ENCODE results near the gene RCE1. TPM values are rescaled to one million over a fixed set of nuclear protein-coding genes. Genes with fewer than 3 reads are reported as not detected.

RCE1 gene
- total and polyA plus RNA-seq, 8 donors, result 8.2 to 19.0 (median 10.1) TPM

GRCh38 chr11:66886671-66887221 lies 43.5 kb downstream of the RCE1 start:
- WGBS, 2 donors, result 86 to 89% methylated on average over 15 of the region's 15 CpGs
- Histone ChIP-seq H3K36me3 (no peaks in the 10 kb centered on the region), H3K27me3 (no peaks in the 10 kb centered on the region), H3K4me1 (no peaks in the 10 kb centered on the region), H3K27ac (no peak overlapping the region), H3K4me3 (no peak overlapping the region), H3K9me3 (no peaks in the 10 kb centered on the region)
- TF ChIP-seq, protein P1, sequence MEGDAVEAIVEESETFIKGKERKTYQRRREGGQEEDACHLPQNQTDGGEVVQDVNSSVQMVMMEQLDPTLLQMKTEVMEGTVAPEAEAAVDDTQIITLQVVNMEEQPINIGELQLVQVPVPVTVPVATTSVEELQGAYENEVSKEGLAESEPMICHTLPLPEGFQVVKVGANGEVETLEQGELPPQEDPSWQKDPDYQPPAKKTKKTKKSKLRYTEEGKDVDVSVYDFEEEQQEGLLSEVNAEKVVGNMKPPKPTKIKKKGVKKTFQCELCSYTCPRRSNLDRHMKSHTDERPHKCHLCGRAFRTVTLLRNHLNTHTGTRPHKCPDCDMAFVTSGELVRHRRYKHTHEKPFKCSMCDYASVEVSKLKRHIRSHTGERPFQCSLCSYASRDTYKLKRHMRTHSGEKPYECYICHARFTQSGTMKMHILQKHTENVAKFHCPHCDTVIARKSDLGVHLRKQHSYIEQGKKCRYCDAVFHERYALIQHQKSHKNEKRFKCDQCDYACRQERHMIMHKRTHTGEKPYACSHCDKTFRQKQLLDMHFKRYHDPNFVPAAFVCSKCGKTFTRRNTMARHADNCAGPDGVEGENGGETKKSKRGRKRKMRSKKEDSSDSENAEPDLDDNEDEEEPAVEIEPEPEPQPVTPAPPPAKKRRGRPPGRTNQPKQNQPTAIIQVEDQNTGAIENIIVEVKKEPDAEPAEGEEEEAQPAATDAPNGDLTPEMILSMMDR (IDR thresholded peaks at IDR 0.05), result no peak
- ATAC-seq (peak in 1 of 4 donors; percentile 6), FAIRE-seq (no peak), DNase-seq (peak in 1 of 6 donors; percentile 24)
- intact Hi-C loops (cut with DNase I), result no loop called here

DNA sequence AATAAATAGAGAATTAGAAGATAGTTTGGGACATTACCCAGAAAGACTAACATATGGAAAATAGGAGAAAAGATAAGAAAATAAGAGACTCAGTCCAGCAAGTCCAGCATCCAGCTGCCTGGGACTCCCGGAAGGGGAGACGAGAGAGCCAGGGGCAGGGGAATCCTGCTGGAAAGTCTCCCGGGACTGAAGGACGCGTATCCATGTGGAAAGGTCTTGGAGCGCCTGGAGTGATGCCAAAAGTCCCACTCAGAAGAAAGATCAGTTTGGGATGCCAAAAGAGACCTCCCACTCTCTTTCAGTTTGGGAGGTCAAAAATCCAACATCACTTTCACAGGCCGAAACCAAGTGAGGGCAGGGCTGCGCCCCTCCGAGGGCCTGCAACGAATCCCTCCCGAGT lies 44.3 kb downstream of the RCE1 start:
- Histone ChIP-seq H3K4me3 (no peak overlapping the region), H3K27ac (no peak overlapping the region), H3K9me3 (no peaks in the 10 kb centered on the region), H3K36me3 (no peaks in the 10 kb centered on the region), H3K27me3 (no peaks in the 10 kb centered on the region), H3K4me1 (no peaks in the 10 kb centered on the region)
- DNase-seq (peak in 1 of 6 donors; percentile 27), FAIRE-seq (no peak), ATAC-seq (no peak)
- WGBS, 2 donors, result 85% methylated on average over 11 of the region's 11 CpGs
- TF ChIP-seq, protein P1 (IDR thresholded peaks at IDR 0.05), result no peak
- intact Hi-C loops (cut with DNase I), result no loop called here

GRCh38 chr11:66888282-66888681 lies 45.0 kb downstream of the RCE1 start:
- H3K4me1 ChIP-seq, result no peaks in the 10 kb centered on the region
- H3K27me3 ChIP-seq, result no peaks in the 10 kb centered on the region
- no peak for FAIRE-seq
- TF ChIP-seq, protein P1 (IDR thresholded peaks at IDR 0.05), result no peak
- no peak for ATAC-seq
- H3K36me3 ChIP-seq, result no peaks in the 10 kb centered on the region
- intact Hi-C loops (cut with DNase I), result no loop called here
- no peaks in the 10 kb centered on the region for H3K9me3 ChIP-seq
- DNase-seq, result peak in 1 of 6 donors; percentile 17
- no peak overlapping the region for H3K4me3 ChIP-seq
- WGBS, 2 donors, result 81 to 88% methylated on average over 10 of the region's 10 CpGs
- no peak overlapping the region for H3K27ac ChIP-seq

DNA sequence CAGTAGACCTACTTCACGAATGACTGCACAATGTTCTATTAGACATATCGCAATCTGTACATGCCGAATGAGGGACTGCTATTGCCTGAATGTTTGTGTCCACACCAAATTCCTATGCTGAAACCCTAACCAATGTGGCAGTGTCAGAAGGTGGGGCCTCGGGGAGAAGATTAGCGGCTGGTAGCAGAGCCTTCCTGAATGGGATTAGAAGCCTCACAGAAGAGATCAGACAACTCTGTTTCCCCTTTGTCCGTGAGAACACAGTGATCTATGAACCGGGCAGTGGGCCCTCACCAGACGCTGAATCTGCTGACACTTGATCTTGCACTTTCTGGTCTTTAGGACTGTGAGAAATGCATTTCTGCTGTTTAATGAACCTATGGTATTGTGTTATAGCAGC lies 46.7 kb downstream of the RCE1 start:
- Histone ChIP-seq H3K9me3 (no peaks in the 10 kb centered on the region), H3K4me3 (no peak overlapping the region), H3K4me1 (no peaks in the 10 kb centered on the region), H3K27ac (no peak overlapping the region), H3K27me3 (no peaks in the 10 kb centered on the region), H3K36me3 (no peaks in the 10 kb centered on the region)
- TF ChIP-seq, protein P1 (IDR thresholded peaks at IDR 0.05), result no peak
- DNase-seq, result no peak
- 88 to 89% methylated on average over 8 of the region's 8 CpGs for WGBS, 2 donors
- FAIRE-seq, result no peak
- ATAC-seq, result no peak
- intact Hi-C loops (cut with DNase I), result no loop called here

DNA sequence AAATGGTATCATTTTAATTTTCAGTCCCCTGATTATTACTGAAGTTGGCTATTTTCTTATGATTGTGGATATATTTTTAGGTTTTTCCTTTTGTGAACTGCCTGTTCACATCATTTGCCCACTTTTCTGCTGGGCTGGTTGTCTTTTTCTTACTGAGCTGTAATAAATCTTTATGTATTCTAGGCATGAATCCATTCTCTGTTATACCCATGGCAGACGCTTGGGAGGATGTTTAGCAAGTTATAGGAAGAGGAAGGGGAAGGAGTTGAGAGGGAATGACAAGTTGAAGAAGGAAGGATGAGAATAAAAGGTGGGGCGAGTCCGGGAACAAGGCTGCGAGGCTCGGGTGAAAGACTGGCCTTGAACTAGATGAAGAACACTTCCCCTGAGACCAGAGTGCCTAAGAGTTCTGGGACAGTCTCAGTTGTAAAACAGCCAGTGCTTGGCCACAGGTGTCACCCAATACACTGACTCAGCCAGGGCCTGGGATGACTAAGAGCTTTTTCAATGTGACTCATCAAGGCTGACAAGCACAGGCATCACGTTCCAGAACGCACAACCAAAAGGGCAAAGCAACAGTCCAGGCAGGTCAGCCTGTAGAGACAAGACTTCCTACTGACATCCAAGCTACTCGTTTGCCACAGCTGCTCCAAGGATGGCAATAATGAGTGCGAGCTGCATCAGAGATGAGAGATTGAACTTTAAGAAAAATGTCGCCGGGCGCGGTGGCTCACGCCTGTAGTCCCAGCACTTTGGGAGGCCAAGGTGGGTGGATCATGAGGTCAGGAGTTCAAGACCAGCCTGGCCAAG lies 48.8 kb downstream of the RCE1 start:
- intact Hi-C loops (cut with DNase I), result no loop called here
- no peak overlapping the region for H3K4me3 ChIP-seq
- TF ChIP-seq, protein P1 (IDR thresholded peaks at IDR 0.05), result no peak
- H3K27ac ChIP-seq, result no peak overlapping the region
- no peaks in the 10 kb centered on the region for H3K4me1 ChIP-seq
- no peaks in the 10 kb centered on the region for H3K27me3 ChIP-seq
- WGBS, 2 donors, result 71 to 72% methylated on average over 14 of the region's 14 CpGs
- DNase-seq (peak in 4 of 6 donors; percentile 9 to 71 (median 52)), ATAC-seq (peak; percentile 81 to 98 (median 94)), FAIRE-seq (no peak)
- H3K36me3 ChIP-seq, result no peaks in the 10 kb centered on the region
- H3K9me3 ChIP-seq, result no peaks in the 10 kb centered on the region

Data from pancreas (tissue), 10 donors.